Chondrocyte (in vitro differentiated cells): ENCODE measurements around the gene MTUS2. TPM values are rescaled to one million over a fixed set of nuclear protein-coding genes. Genes with fewer than 3 reads are reported as not detected.

Source experiments
- DNase-seq: peaks from one replicate; pipeline ENCODE4 v3.0.0; 2021; ENCODE audit warnings: mixed read lengths, low spot score
- H3K27ac Mint-ChIP-seq: one replicate; pipeline ENCODE4 v1.8.0; 2021; ENCODE audit warnings: mild to moderate bottlenecking, moderate library complexity, mixed read lengths; ENCODE audit not compliant: unreplicated experiment
- H3K27me3 Mint-ChIP-seq: 2 replicates; pipeline ENCODE4 v1.8.0; 2021; ENCODE audit warnings: low read depth, mixed read lengths
- H3K36me3 Mint-ChIP-seq: 2 replicates; pipeline ENCODE4 v1.8.0; 2021; ENCODE audit warnings: low read depth, mixed read lengths
- H3K4me1 Mint-ChIP-seq: 2 replicates; pipeline ENCODE4 v1.8.0; 2021; ENCODE audit warnings: low read depth, mild to moderate bottlenecking, mixed read lengths
- H3K4me3 Mint-ChIP-seq: one replicate; pipeline ENCODE4 v1.8.0; 2021; ENCODE audit warnings: mild to moderate bottlenecking, moderate library complexity, mixed read lengths; ENCODE audit not compliant: unreplicated experiment
- H3K9me3 Mint-ChIP-seq: 2 replicates; pipeline ENCODE4 v1.8.0; 2021; ENCODE audit warnings: low read depth, mixed read lengths
- CTCF ChIP-seq: fragments of 200-600 bp; sonication (generic); IDR thresholded peaks from 2 replicates; pipeline ENCODE4 v1.5.0; 2021; ENCODE audit warnings: antibody characterized with exemption, mild to moderate bottlenecking, moderate library complexity
- total RNA-seq: library from RNA; stranded (reverse); gene quantifications from 3 replicates; pipeline ENCODE4 v1.2.1, GENCODE V29; 2021

MTUS2 gene
- total RNA-seq, 1 donor from 2014 or later = 1.2 TPM

- no peaks in the 10 kb centered on the region for H3K36me3 Mint-ChIP-seq
- no peak overlapping the region for H3K27ac Mint-ChIP-seq
- no peaks in the 10 kb centered on the region for H3K4me1 Mint-ChIP-seq
- DNase-seq = no peak
- no peaks in the 10 kb centered on the region for H3K9me3 Mint-ChIP-seq
- no peak overlapping the region for H3K4me3 Mint-ChIP-seq
- peaks cover 31% of the 10 kb centered on the region for H3K27me3 Mint-ChIP-seq
- no peak for TF ChIP-seq CTCF
These were observed 660.9 kb downstream of the MTUS2 start for GRCh38 chr13:29480893-29481525.

- Mint-ChIP-seq H3K4me1 (no peaks in the 10 kb centered on the region), H3K27me3 (peaks cover 34% of the 10 kb centered on the region), H3K9me3 (no peaks in the 10 kb centered on the region), H3K4me3 (no peak overlapping the region), H3K27ac (no peak overlapping the region), H3K36me3 (no peaks in the 10 kb centered on the region)
- TF ChIP-seq CTCF = no peak
- no peak for DNase-seq
These were observed 661.5 kb downstream of the MTUS2 start for GRCh38 chr13:29481603-29482002.

- DNase-seq = no peak
- no peak overlapping the region for H3K4me3 Mint-ChIP-seq
- H3K9me3 Mint-ChIP-seq = no peaks in the 10 kb centered on the region
- TF ChIP-seq CTCF = no peak
- H3K27me3 Mint-ChIP-seq = peaks cover 34% of the 10 kb centered on the region
- no peak overlapping the region for H3K27ac Mint-ChIP-seq
- no peaks in the 10 kb centered on the region for H3K36me3 Mint-ChIP-seq
- no peaks in the 10 kb centered on the region for H3K4me1 Mint-ChIP-seq
These were observed 662.4 kb downstream of the MTUS2 start for GRCh38 chr13:29482504-29482903.

- Mint-ChIP-seq H3K27ac (no peak overlapping the region), H3K4me1 (no peaks in the 10 kb centered on the region), H3K4me3 (no peak overlapping the region), H3K36me3 (no peaks in the 10 kb centered on the region), H3K27me3 (peaks cover 39% of the 10 kb centered on the region), H3K9me3 (no peaks in the 10 kb centered on the region)
- no peak for TF ChIP-seq CTCF
- no peak for DNase-seq
These were observed 663.1 kb downstream of the MTUS2 start for GRCh38 chr13:29483211-29483610.

GRCh38 chr13:29483623-29484022 lies 663.5 kb downstream of the MTUS2 start:
- no peak for TF ChIP-seq CTCF
- DNase-seq = no peak
- Mint-ChIP-seq H3K36me3 (no peaks in the 10 kb centered on the region), H3K4me1 (no peaks in the 10 kb centered on the region), H3K27ac (no peak overlapping the region), H3K9me3 (no peaks in the 10 kb centered on the region), H3K27me3 (peaks cover 39% of the 10 kb centered on the region), H3K4me3 (no peak overlapping the region)
